Measurements from ENCODE around the gene THRB. TPM values are rescaled to one million over a fixed set of nuclear protein-coding genes. Genes with fewer than 3 reads are reported as not detected.
A peak's percentile ranks its signal among the peaks of the same experiment; 100 is the strongest.

The THRB gene
- total and polyA plus RNA-seq, 9 of the 15 experiments (the other 6 are each of a cell fraction or from before 2014, with no cell fraction given): 1.7 to 14.9 (median 6.9) TPM

- no peak overlapping the region for H3K4me2 ChIP-seq (ENCODE audit: insufficient read depth, low read length)
- H3K9ac ChIP-seq (ENCODE audit: insufficient read depth in 1 of 2, low read depth in 2 of 2, low read length in 2 of 2): no peak overlapping the region
- no peaks in the 10 kb centered on the region for H3K79me2 ChIP-seq (ENCODE audit: control insufficient read depth, insufficient read depth, low read length)
- ChIA-PET CTCF (ENCODE audit: low intra/inter-chr PET ratio) (no interaction called here), POLR2A (interaction anchor here (1.2 to 1.4 kb wide), 2 partner anchors 10 to 12 kb away, joined by 3 to 4 read pairs; no protein-coding TSS in a partner anchor)
- ATAC-seq (no peak), FAIRE-seq (no peak), DNase-seq (ENCODE audit: extremely low read depth in 1 of 4, low spot score in 3 of 4) (no peak)
- H3K4me1 ChIP-seq (replicated peaks in 1 of 2; ENCODE audit: control insufficient read depth in 2 of 2, insufficient read depth in 2 of 2, low read length in 2 of 2): peaks cover 0 to 13% of the 10 kb centered on the region in 2 experiments; a peak in 3 of 5 replicates
- H3K4me3 ChIP-seq: no peak overlapping the region
- intact Hi-C loops (cut with micrococcal nuclease) (no loop called here), in situ Hi-C loops (cut with MboI) (no loop called here)
- H2AFZ ChIP-seq (ENCODE audit: low read depth, low read length): no peak overlapping the region
- 32% methylated on average over 6 of the region's 6 CpGs for WGBS (ENCODE audit: insufficient coverage, low coverage, missing lambda C conversion rate)
- no peak overlapping the region for H3K27ac ChIP-seq (ENCODE audit: extremely low read depth, low read depth, low read length)
- H3K36me3 ChIP-seq (ENCODE audit: control insufficient read depth, insufficient read depth, low read length): no peaks in the 10 kb centered on the region
- no peaks in the 10 kb centered on the region for H4K20me1 ChIP-seq (replicated peaks; ENCODE audit: control insufficient read depth, insufficient read depth, low read length)
- no peaks in the 10 kb centered on the region for H3K9me1 ChIP-seq (ENCODE audit: control insufficient read depth, insufficient read depth, low read length)
- BruUV-seq (replicated peaks): no TSS peak
- TF ChIP-seq HMG20A (CRISPR knock-in tag; conservative IDR thresholded peaks at IDR 0.05) (no peak), ZNF316 (IDR thresholded peaks at IDR 0.05) (0 out of 2 replicates have a peak, but pooled peaks have one; percentile 5)
- H3K9me3 ChIP-seq (replicated peaks; ENCODE audit: control insufficient read depth, insufficient read depth, low read depth, low read length): no peaks in the 10 kb centered on the region
- no peaks in the 10 kb centered on the region for H3K27me3 ChIP-seq (ENCODE audit: control insufficient read depth in 2 of 2, insufficient read depth in 2 of 2, low read length in 2 of 2)
Observed at GRCh38 chr3:24158761-24159454, 335.7 kb downstream of the THRB start.

GRCh38 chr3:24157106-24157505, 337.5 kb downstream of the THRB start:
- WGBS (ENCODE audit: insufficient coverage, low coverage, missing lambda C conversion rate): 60% methylated on average over 4 of the region's 4 CpGs
- Histone ChIP-seq H3K36me3 (ENCODE audit: control insufficient read depth, insufficient read depth, low read length) (no peaks in the 10 kb centered on the region), H3K9me1 (ENCODE audit: control insufficient read depth, insufficient read depth, low read length) (no peaks in the 10 kb centered on the region), H4K20me1 (replicated peaks; ENCODE audit: control insufficient read depth, insufficient read depth, low read length) (no peaks in the 10 kb centered on the region), H3K4me3 (no peak overlapping the region), H3K79me2 (ENCODE audit: control insufficient read depth, insufficient read depth, low read length) (no peaks in the 10 kb centered on the region), H2AFZ (ENCODE audit: low read depth, low read length) (no peak overlapping the region), H3K9ac (ENCODE audit: insufficient read depth in 1 of 2, low read depth in 2 of 2, low read length in 2 of 2) (no peak overlapping the region), H3K9me3 (replicated peaks; ENCODE audit: control insufficient read depth, insufficient read depth, low read depth, low read length) (no peaks in the 10 kb centered on the region), H3K4me1 (replicated peaks in 1 of 2; ENCODE audit: control insufficient read depth in 2 of 2, insufficient read depth in 2 of 2, low read length in 2 of 2) (peaks cover 0 to 13% of the 10 kb centered on the region in 2 experiments; a peak in 3 of 5 replicates), H3K4me2 (ENCODE audit: insufficient read depth, low read length) (no peak overlapping the region), H3K27ac (ENCODE audit: extremely low read depth, low read depth, low read length) (no peak overlapping the region), H3K27me3 (ENCODE audit: control insufficient read depth in 2 of 2, insufficient read depth in 2 of 2, low read length in 2 of 2) (no peaks in the 10 kb centered on the region)
- DNase-seq (ENCODE audit: extremely low read depth in 1 of 4, low spot score in 3 of 4) (no peak), FAIRE-seq (no peak), ATAC-seq (no peak)
- CTCF ChIA-PET (ENCODE audit: low intra/inter-chr PET ratio): no interaction called here
- no TSS peak for BruUV-seq (replicated peaks)
- intact Hi-C loops (cut with micrococcal nuclease) (no loop called here), in situ Hi-C loops (cut with MboI) (no loop called here)
- POLR2A ChIA-PET: interaction anchor here (1.5 kb wide), 1 partner anchor 9 kb away, joined by 7 read pairs; no protein-coding TSS in a partner anchor
- TF ChIP-seq PPARD (CRISPR knock-in tag; IDR thresholded peaks at IDR 0.05) (no peak), ZNF140 (CRISPR knock-in tag; IDR thresholded peaks at IDR 0.05) (no peak), MAZ (CRISPR knock-in tag; conservative IDR thresholded peaks at IDR 0.05 in 1 of 2, IDR thresholded peaks at IDR 0.05 in 1 of 2) (no peak), XRCC3 (IDR thresholded peaks at IDR 0.05) (no peak), ZNF217 (CRISPR knock-in tag; IDR thresholded peaks at IDR 0.05) (no peak)

Measured in K562 (cell line).